NCI-H446 treated with DMSO at 0.1 percent for 48 hours (cell line): Measurements from ENCODE around the gene HACL1.

ENCODE experiments used
- DNase-seq: peaks from one replicate; lab custom pipeline; 2025; lab: John Stamatoyannopoulos, UW

The HACL1 gene

GRCh38 chr3:15523660-15524417, 77.5 kb downstream of the HACL1 start:
- DNase-seq = no peak

- DNase-seq = no peak
Measured at GRCh38 chr3:15522016-15522415, 79.4 kb downstream of the HACL1 start.

GRCh38 chr3:15521573-15521965, 79.8 kb downstream of the HACL1 start, which contains the start of gene COLQ:
COLQ (minus strand) TSS chr3:15521706; CDS start chr3:15521625, 81 bp downstream.
- no peak for DNase-seq

GRCh38 chr3:15520804-15521572, 80.4 kb downstream of the HACL1 start:
- DNase-seq = no peak

GRCh38 chr3:15520185-15520584, 81.2 kb downstream of the HACL1 start:
- no peak for DNase-seq

- DNase-seq = no peak
Measured at GRCh38 chr3:15519096-15519495, 82.3 kb downstream of the HACL1 start.

- no peak for DNase-seq
Measured at GRCh38 chr3:15514663-15515340, 86.6 kb downstream of the HACL1 start.

- DNase-seq = no peak
Measured at GRCh38 chr3:15513810-15514662, 87.3 kb downstream of the HACL1 start.

- no peak for DNase-seq
Measured at GRCh38 chr3:15513116-15513515, 88.3 kb downstream of the HACL1 start.

- DNase-seq = no peak
Measured at GRCh38 chr3:15512166-15512565, 89.2 kb downstream of the HACL1 start.

GRCh38 chr3:15511156-15511555, 90.2 kb downstream of the HACL1 start:
- DNase-seq = no peak
